H1 (cell line): ENCODE data around the gene NECAB3. TPM values are rescaled to one million over a fixed set of nuclear protein-coding genes. Genes with fewer than 3 reads are reported as not detected.

Source experiments
- CTCF ChIA-PET: fragments of 300-600 bp; sonication (Branson Sonifier 250); formaldehyde crosslinking; loops from one replicate; lab custom pipeline; 2021; ENCODE audit not compliant: partially characterized antibody; lab: Charles Lee
- POLR2A ChIA-PET: fragments of 300-600 bp; sonication (Branson Sonifier 250); formaldehyde crosslinking; loops from one replicate; lab custom pipeline; 2021; ENCODE audit warnings: inconsistent platforms; ENCODE audit not compliant: partially characterized antibody; lab: Charles Lee
- DNase-seq, 2 experiments: peaks; one replicate each; pipeline versions ENCODE4 v3.0.0 to v3.0.0-alpha.2; 2010 to 2022; ENCODE audit warnings: low spot score in 2 of 2, low read depth in 1 of 2, mixed read lengths in 1 of 2
- FAIRE-seq: peaks from 2 replicates; lab custom pipeline; 2011; peaks lifted over from hg19 to GRCh38; lab: Jason Lieb, UNC
- H2AFZ ChIP-seq: 2 replicates; pipeline ENCODE4 v1.8.1; 2012; ENCODE audit warnings: low read length, inconsistent platforms
- H2AK5ac ChIP-seq: 2 replicates; pipeline ENCODE4 v1.6.1; 2013; ENCODE audit warnings: low read depth, low read length
- H2BK120ac ChIP-seq: replicated peaks from 2 replicates; pipeline ENCODE3; 2013; ENCODE audit warnings: low read depth, low read length, inconsistent platforms
- H2BK12ac ChIP-seq: 2 replicates; pipeline ENCODE4 v1.6.1; 2013; ENCODE audit warnings: low read depth, low read length
- H2BK15ac ChIP-seq: 2 replicates; pipeline ENCODE4 v1.6.1; 2013; ENCODE audit warnings: low read length
- H2BK20ac ChIP-seq: 2 replicates; pipeline ENCODE4 v1.6.1; 2013; ENCODE audit warnings: low read length
- H2BK5ac ChIP-seq: 2 replicates; pipeline ENCODE4 v1.6.1; 2013; ENCODE audit warnings: low read depth, low read length
- H3K14ac ChIP-seq: 2 replicates; pipeline ENCODE4 v1.6.1; 2013; ENCODE audit warnings: inconsistent platforms; ENCODE audit not compliant: insufficient read length
- H3K18ac ChIP-seq: 2 replicates; pipeline ENCODE4 v1.6.1; 2013; ENCODE audit warnings: low read length; ENCODE audit errors: extremely low read depth
- H3K23ac ChIP-seq: 2 replicates; pipeline ENCODE4 v1.6.1; 2013; ENCODE audit warnings: inconsistent platforms; ENCODE audit not compliant: insufficient read length
- H3K23me2 ChIP-seq: 2 replicates; pipeline ENCODE4 v1.6.1; 2013; ENCODE audit warnings: low read depth, low read length
- H3K27ac ChIP-seq: 2 replicates; pipeline ENCODE4 v1.6.1; 2011; ENCODE audit warnings: low read depth, low read length, inconsistent platforms
- H3K27me3 ChIP-seq, 4 experiments: replicated peaks in 1 of 4; 1 replicate in 1 of 4; 2 replicates in 3 of 4; pipeline versions ENCODE4 v1.6.1 to v1.8.1; 2011 to 2013; ENCODE audit warnings: low read length in 3 of 4, mild to moderate bottlenecking in 3 of 4, inconsistent platforms in 2 of 4, mixed read lengths in 2 of 4, moderate library complexity in 1 of 4; ENCODE audit not compliant: control insufficient read depth in 3 of 4, insufficient read depth in 3 of 4; ENCODE audit errors: extremely low read depth in 1 of 4
- H3K36me3 ChIP-seq, 4 experiments: 2 replicates each; pipeline versions ENCODE4 v1.6.1 to v1.8.1; 2011 to 2013; ENCODE audit warnings: mild to moderate bottlenecking in 4 of 4, low read length in 3 of 4, moderate library complexity in 2 of 4, control low read depth in 1 of 4, inconsistent platforms in 1 of 4; ENCODE audit not compliant: insufficient read depth in 4 of 4, control insufficient read depth in 2 of 4
- H3K4ac ChIP-seq: replicated peaks from 2 replicates; pipeline ENCODE3; 2013; ENCODE audit warnings: low read length, low read depth, mixed read lengths, inconsistent platforms; ENCODE audit not compliant: insufficient read length
- H3K4me1 ChIP-seq, 4 experiments: replicated peaks in 1 of 4; 1 replicate in 1 of 4; 2 replicates in 3 of 4; pipeline versions ENCODE4 v1.6.1 to v1.8.1; 2011 to 2013; ENCODE audit warnings: low read length in 3 of 4, inconsistent platforms in 2 of 4, mixed read lengths in 1 of 4; ENCODE audit not compliant: insufficient read depth in 4 of 4, control insufficient read depth in 3 of 4
- H3K4me2 ChIP-seq, 2 experiments: 2 replicates each; pipeline versions ENCODE4 v1.6.1 to v1.8.1; 2011 to 2013; ENCODE audit warnings: low read depth in 2 of 2, low read length in 2 of 2, control low read depth in 1 of 2, inconsistent platforms in 1 of 2, mild to moderate bottlenecking in 1 of 2; ENCODE audit not compliant: insufficient read depth in 1 of 2
- H3K4me3 ChIP-seq, 4 experiments: fragments of 200-600, 300-600 bp in 1 of 4; sonication (generic), shearing (Covaris generic), sonication (Bioruptor Twin) in 1 of 4; 2 replicates each; pipeline versions ENCODE4 v1.5.1 to v1.8.1; 2011 to 2016; ENCODE audit warnings: low read length in 4 of 4, low read depth in 3 of 4, control low read depth in 2 of 4, inconsistent platforms in 2 of 4, mild to moderate bottlenecking in 2 of 4, mixed read lengths in 1 of 4, moderate library complexity in 1 of 4; ENCODE audit not compliant: insufficient read depth in 2 of 4; ENCODE audit errors: extremely low read depth in 1 of 4
- H3K56ac ChIP-seq: replicated peaks from 2 replicates; pipeline ENCODE3; 2013; ENCODE audit warnings: low read depth, mild to moderate bottlenecking, mixed read lengths, low read length, inconsistent platforms; ENCODE audit not compliant: insufficient read length
- H3K79me1 ChIP-seq: 2 replicates; pipeline ENCODE4 v1.6.1; 2013; ENCODE audit warnings: low read depth, low read length, control low read depth
- H3K79me2 ChIP-seq, 2 experiments: 2 replicates each; pipeline versions ENCODE4 v1.6.1 to v1.8.1; 2012 to 2013; ENCODE audit warnings: low read length in 2 of 2, mild to moderate bottlenecking in 2 of 2, inconsistent platforms in 1 of 2; ENCODE audit not compliant: insufficient read depth in 2 of 2, control insufficient read depth in 1 of 2
- H3K9ac ChIP-seq, 4 experiments: replicated peaks in 1 of 4; 1 replicate in 1 of 4; 2 replicates in 3 of 4; pipeline versions ENCODE4 v1.6.1 to v1.8.1; 2011 to 2013; ENCODE audit warnings: low read depth in 3 of 4, low read length in 3 of 4, control low read depth in 2 of 4, mild to moderate bottlenecking in 2 of 4, moderate library complexity in 2 of 4, inconsistent platforms in 1 of 4; ENCODE audit errors: extremely low read depth in 1 of 4
- H3K9me3 ChIP-seq, 2 experiments: 2 replicates each; pipeline versions ENCODE4 v1.6.1 to v1.8.1; 2012 to 2013; ENCODE audit warnings: mild to moderate bottlenecking in 2 of 2, moderate library complexity in 2 of 2, control low read depth in 1 of 2, inconsistent platforms in 1 of 2, low read depth in 1 of 2, low read length in 1 of 2, mixed read lengths in 1 of 2; ENCODE audit not compliant: insufficient read depth in 2 of 2
- H4K20me1 ChIP-seq, 2 experiments: replicated peaks in 1 of 2; 2 replicates each; pipeline versions ENCODE3 to v1.8.1; 2011 to 2013; ENCODE audit warnings: inconsistent platforms in 2 of 2, low read length in 2 of 2, mild to moderate bottlenecking in 1 of 2; ENCODE audit not compliant: insufficient read depth in 2 of 2, control insufficient read depth in 1 of 2
- H4K5ac ChIP-seq: 2 replicates; pipeline ENCODE4 v1.6.1; 2013; ENCODE audit warnings: low read length, low read depth, mixed read lengths, inconsistent platforms; ENCODE audit not compliant: insufficient read length
- H4K8ac ChIP-seq: 2 replicates; pipeline ENCODE4 v1.8.0; 2013; ENCODE audit warnings: mild to moderate bottlenecking, moderate library complexity, low read length, inconsistent platforms; ENCODE audit not compliant: insufficient read depth; ENCODE audit errors: extremely low read depth
- H4K91ac ChIP-seq: replicated peaks from 2 replicates; pipeline ENCODE3; 2013; ENCODE audit warnings: low read length, mixed read lengths, inconsistent platforms; ENCODE audit not compliant: insufficient read length
- EGR1 ChIP-seq: IDR thresholded peaks from 2 replicates; pipeline ENCODE4 v1.6.1; 2011; ENCODE audit warnings: low read depth, low read length, borderline replicate concordance
- EZH2 ChIP-seq: fragments of 200-600 bp; sonication (generic); IDR thresholded peaks from 2 replicates; pipeline ENCODE4 v1.7.1; 2012; ENCODE audit warnings: low read depth, mild to moderate bottlenecking, moderate library complexity, low read length, inconsistent platforms; ENCODE audit not compliant: severe bottlenecking
- POLR2AphosphoS5 ChIP-seq: IDR thresholded peaks from 2 replicates; pipeline ENCODE4 v1.6.1; 2011; ENCODE audit warnings: low read depth, low read length
- SIN3A ChIP-seq, 2 experiments: IDR thresholded peaks in 1 of 2; conservative IDR thresholded peaks in 1 of 2; 2 replicates each; pipeline ENCODE4 v1.6.1; 2011 to 2012; ENCODE audit warnings: low read length in 2 of 2, improper control_type of control experiment in 1 of 2, low read depth in 1 of 2, mild to moderate bottlenecking in 1 of 2
- TCF12 ChIP-seq: IDR thresholded peaks from 2 replicates; pipeline ENCODE4 v1.6.1; 2011; ENCODE audit warnings: low read depth, mild to moderate bottlenecking, low read length
- WGBS, 2 experiments: shearing (Covaris generic) in 1 of 2; methylation state at CpG; one replicate each; pipeline versions ENCODE4 v1.1.6 to v1.1.7; 2013 to 2015; ENCODE audit warnings: low lambda C conversion rate in 2 of 2, mixed read lengths in 2 of 2, inconsistent platforms in 1 of 2, low coverage in 1 of 2, missing lambda C conversion rate in 1 of 2; ENCODE audit not compliant: insufficient replicate concordance in 2 of 2, insufficient coverage in 1 of 2, insufficient read length in 1 of 2; ENCODE audit errors: extremely low coverage in 1 of 2, missing lambda C conversion rate in 1 of 2; 5-methylcytosine and 5-hydroxymethylcytosine counted together
- polyA plus RNA-seq, 7 experiments: library from polyadenylated mRNA; depleted of rRNA in 3 of 7; stranded (reverse) in 5 of 7; unstranded in 2 of 7; fragments of >200 nt in 5 of 7; fragments of 200-250 nt in 2 of 7; gene quantifications; 1 replicate in 5 of 7; 2 replicates in 1 of 7; 4 replicates in 1 of 7; pipeline versions ENCODE4 v1.2.1 to v1.2.3, GENCODE V29; 2011 to 2013; ENCODE audit warnings: missing spikeins in 2 of 7, mixed read lengths in 2 of 7
- total RNA-seq: library from RNA; stranded (reverse); fragmentation: NEBNext Ultra II Directional; extraction: Animal tissue kit (Norgen Biotek cat#: 25700); gene quantifications from 2 replicates; pipeline ENCODE4 v1.2.1, GENCODE V29; 2021
- TF ChIP-seq, protein P1 (sequence below): IDR thresholded peaks from 2 replicates; pipeline ENCODE4 v1.6.1; 2012; ENCODE audit warnings: low read length, inconsistent platforms

Gene NECAB3
- total and polyA plus RNA-seq, 2 of the 8 experiments (the other 6 are each of a cell fraction or from before 2014, with no cell fraction given) = 20.5 to 46.2 TPM

DNA sequence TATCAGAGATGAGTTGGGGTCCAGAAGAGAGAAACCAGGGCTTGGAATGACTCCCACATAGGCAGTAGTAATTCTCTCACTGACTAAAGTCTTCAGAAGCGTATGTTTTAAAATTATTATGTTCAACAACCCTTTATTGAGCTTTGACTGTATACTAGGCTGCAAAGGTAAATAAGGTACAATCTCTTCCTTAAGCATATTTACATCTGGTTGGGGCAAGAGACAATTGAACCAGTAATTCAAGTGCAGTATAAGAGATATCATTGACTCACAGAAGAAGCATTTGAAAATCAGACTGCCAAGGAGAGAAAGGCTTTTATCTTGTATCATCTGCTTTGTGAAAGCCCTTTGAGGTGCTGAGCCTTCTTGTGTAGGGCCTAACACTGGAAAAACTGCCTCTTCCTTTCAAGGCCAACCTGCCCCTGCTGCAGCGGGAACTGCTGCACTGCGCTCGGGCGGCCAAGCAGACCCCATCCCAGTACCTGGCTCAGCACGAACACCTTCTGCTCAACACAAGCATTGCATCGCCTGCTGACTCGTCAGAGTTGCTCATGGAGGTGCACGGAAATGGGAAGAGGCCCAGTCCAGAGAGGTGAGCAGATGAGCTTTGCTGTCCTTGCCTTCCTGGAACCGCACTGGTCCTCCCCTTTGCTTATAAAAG lies 51.4 kb downstream of the NECAB3 start:
- Histone ChIP-seq H2BK15ac (no peak overlapping the region), H4K91ac (no peak overlapping the region), H3K23me2 (no peaks in the 10 kb centered on the region), H2AK5ac (no peak overlapping the region), H3K23ac (no peak overlapping the region), H4K20me1 (no peaks in the 10 kb centered on the region), H3K4ac (no peak overlapping the region), H3K9me3 (no peaks in the 10 kb centered on the region), H3K56ac (no peak overlapping the region), H3K18ac (no peak overlapping the region), H3K4me3 (no peak overlapping the region), H3K79me2 (no peaks in the 10 kb centered on the region), H2BK12ac (no peak overlapping the region), H3K14ac (no peak overlapping the region), H3K79me1 (no peaks in the 10 kb centered on the region), H3K27ac (no peak overlapping the region), H3K4me2 (no peak overlapping the region), H2BK120ac (no peak overlapping the region), H3K27me3 (no peaks in the 10 kb centered on the region), H3K36me3 (peaks cover 0 to 10% (median 2%) of the 10 kb centered on the region in 4 experiments; a peak in 4 of 8 replicates), H4K5ac (no peak overlapping the region), H2BK20ac (no peak overlapping the region), H4K8ac (no peak overlapping the region; the same call in 1 of the 2 replicates), H2AFZ (no peak overlapping the region), H2BK5ac (no peak overlapping the region), H3K9ac (no peak overlapping the region), H3K4me1 (no peaks in the 10 kb centered on the region)
- FAIRE-seq (no peak), DNase-seq (no peak)
- TF ChIP-seq EZH2 (no peak), EGR1 (no peak), POLR2AphosphoS5 (no peak), TCF12 (no peak), SIN3A (conservative IDR thresholded peaks at IDR 0.05 in 1 of 2, IDR thresholded peaks at IDR 0.05 in 1 of 2; ENCODE audit: low read depth in 1 of 2, low read length in 2 of 2) (no peak)
- TF ChIP-seq, protein P1, sequence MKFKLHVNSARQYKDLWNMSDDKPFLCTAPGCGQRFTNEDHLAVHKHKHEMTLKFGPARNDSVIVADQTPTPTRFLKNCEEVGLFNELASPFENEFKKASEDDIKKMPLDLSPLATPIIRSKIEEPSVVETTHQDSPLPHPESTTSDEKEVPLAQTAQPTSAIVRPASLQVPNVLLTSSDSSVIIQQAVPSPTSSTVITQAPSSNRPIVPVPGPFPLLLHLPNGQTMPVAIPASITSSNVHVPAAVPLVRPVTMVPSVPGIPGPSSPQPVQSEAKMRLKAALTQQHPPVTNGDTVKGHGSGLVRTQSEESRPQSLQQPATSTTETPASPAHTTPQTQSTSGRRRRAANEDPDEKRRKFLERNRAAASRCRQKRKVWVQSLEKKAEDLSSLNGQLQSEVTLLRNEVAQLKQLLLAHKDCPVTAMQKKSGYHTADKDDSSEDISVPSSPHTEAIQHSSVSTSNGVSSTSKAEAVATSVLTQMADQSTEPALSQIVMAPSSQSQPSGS = no peak
- POLR2A ChIA-PET = no interaction called here
- whole genome bisulfite sequencing, 2 experiments = 88% methylated on average over 10 of the region's 10 CpGs; no CpG with 5 or more reads in 1 of the 2 experiments
- CTCF ChIA-PET = interaction anchor here (0.8 to 1.4 kb wide), 4 partner anchors 10 to 159 kb away, joined by 3 read pairs; no protein-coding TSS in a partner anchor
